ENCODE measurements around the gene GRAMD4.

- TF ChIP-seq CTCF (IDR thresholded peaks at IDR 0.05): no peak
- TF ChIP-seq POLR2A (IDR thresholded peaks at IDR 0.05): no peak
Observed at GRCh38 chr22:46574993-46575910, 44.9 kb upstream of the GRAMD4 start.

Measured in testis (tissue), 2 donors.